Measurements from ENCODE around the gene CPVL.

Gene CPVL

GRCh38 chr7:28973591-28973990 lies 172.7 kb downstream of the CPVL start:
- TF ChIP-seq, protein P1, sequence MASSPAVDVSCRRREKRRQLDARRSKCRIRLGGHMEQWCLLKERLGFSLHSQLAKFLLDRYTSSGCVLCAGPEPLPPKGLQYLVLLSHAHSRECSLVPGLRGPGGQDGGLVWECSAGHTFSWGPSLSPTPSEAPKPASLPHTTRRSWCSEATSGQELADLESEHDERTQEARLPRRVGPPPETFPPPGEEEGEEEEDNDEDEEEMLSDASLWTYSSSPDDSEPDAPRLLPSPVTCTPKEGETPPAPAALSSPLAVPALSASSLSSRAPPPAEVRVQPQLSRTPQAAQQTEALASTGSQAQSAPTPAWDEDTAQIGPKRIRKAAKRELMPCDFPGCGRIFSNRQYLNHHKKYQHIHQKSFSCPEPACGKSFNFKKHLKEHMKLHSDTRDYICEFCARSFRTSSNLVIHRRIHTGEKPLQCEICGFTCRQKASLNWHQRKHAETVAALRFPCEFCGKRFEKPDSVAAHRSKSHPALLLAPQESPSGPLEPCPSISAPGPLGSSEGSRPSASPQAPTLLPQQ (tag by site-specific recombination; IDR thresholded peaks at IDR 0.05): no peak
- no peak for TF ChIP-seq HOXD13 (CRISPR knock-in tag; IDR thresholded peaks at IDR 0.05; ENCODE audit: borderline replicate concordance)
- POLR2A ChIA-PET: no interaction called here
- H3K36me3 ChIP-seq (ENCODE audit: control insufficient read depth in 2 of 2, insufficient read depth in 1 of 2, low read length in 2 of 2): no peaks in the 10 kb centered on the region
- H3K4me1 ChIP-seq (ENCODE audit: control insufficient read depth, insufficient read depth, low read length): no peaks in the 10 kb centered on the region
- H3K9me3 ChIP-seq (ENCODE audit: control insufficient read depth, insufficient read depth, low read depth, low read length): no peaks in the 10 kb centered on the region
- CTCF ChIA-PET: interaction anchor here (0.8 kb wide), 1 partner anchor 129 kb away, joined by 5 read pairs; no protein-coding TSS in a partner anchor
- H3K4me3 ChIP-seq (ENCODE audit: low read depth, low read length): no peak overlapping the region
- no peak overlapping the region for H3K27ac ChIP-seq (ENCODE audit: extremely low read depth, low read depth, low read length)

DNA sequence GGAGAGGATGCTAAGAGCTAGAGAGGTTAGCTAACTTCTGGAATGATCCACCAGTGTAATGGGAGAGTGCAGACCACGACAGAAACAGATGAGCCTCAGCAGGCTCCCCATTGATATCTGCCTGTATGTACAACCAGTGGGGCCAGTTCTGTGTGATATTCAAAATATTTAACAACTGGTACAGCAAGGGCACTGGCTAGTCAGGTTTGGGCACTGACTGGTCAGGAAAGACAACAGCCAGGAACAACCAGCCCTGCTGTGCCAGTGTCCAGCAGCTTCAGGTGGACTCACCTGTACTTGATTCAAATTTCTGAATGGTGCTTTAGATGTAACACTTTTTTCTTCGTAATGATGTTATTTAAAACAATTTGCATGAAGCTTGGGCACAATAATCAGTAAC lies 182.3 kb downstream of the CPVL start:
- Histone ChIP-seq H3K4me1 (ENCODE audit: control insufficient read depth, insufficient read depth, low read length) (no peaks in the 10 kb centered on the region), H3K4me3 (ENCODE audit: low read depth, low read length) (no peak overlapping the region), H3K27ac (ENCODE audit: extremely low read depth, low read depth, low read length) (no peak overlapping the region), H3K9me3 (ENCODE audit: control insufficient read depth, insufficient read depth, low read depth, low read length) (no peaks in the 10 kb centered on the region), H3K36me3 (ENCODE audit: control insufficient read depth in 2 of 2, insufficient read depth in 1 of 2, low read length in 2 of 2) (no peaks in the 10 kb centered on the region)
- CTCF ChIA-PET: interaction anchor here (1.8 kb wide), 1 partner anchor 41 kb away, joined by 7 read pairs; no protein-coding TSS in a partner anchor
- TF ChIP-seq HOXD13 (CRISPR knock-in tag; IDR thresholded peaks at IDR 0.05; ENCODE audit: borderline replicate concordance): no peak
- no peak for TF ChIP-seq ZNF585B (tag by site-specific recombination; IDR thresholded peaks at IDR 0.05)
- TF ChIP-seq ZBTB20 (tag by site-specific recombination; IDR thresholded peaks at IDR 0.05): no peak
- TF ChIP-seq PRDM1 (tag by site-specific recombination; IDR thresholded peaks at IDR 0.05): no peak
- no peak for TF ChIP-seq GLI4 (tag by site-specific recombination; IDR thresholded peaks at IDR 0.05)
- TF ChIP-seq ZNF621 (tag by site-specific recombination; IDR thresholded peaks at IDR 0.05): no peak
- POLR2A ChIA-PET: no interaction called here

DNA sequence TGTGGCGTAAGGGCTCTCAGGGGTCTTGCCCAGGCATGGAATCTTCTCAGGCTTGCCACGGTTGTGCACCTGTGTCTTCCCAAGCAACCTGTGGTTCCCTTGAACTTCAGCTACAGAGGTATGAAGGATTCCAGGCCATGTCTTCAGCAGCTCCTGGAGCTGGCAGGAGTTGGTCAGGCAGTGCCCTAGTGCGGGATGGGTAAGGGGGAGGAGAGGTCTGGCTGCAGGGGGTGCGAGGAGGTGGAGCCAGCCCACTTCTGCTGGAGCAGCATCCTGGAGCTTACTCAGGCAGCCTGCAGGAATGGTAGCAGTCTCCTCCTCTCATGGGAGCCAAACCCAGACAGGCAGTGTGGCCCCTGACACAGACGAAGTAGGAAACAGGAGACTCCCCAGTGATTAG lies 184.4 kb downstream of the CPVL start:
- ChIA-PET CTCF (interaction anchor here (0.6 to 1.8 kb wide), 5 partner anchors 39 to 1912 kb away, joined by 3 to 7 read pairs (median 3); no protein-coding TSS in a partner anchor), POLR2A (no interaction called here)
- TF ChIP-seq ZNF112 (tag by site-specific recombination; IDR thresholded peaks at IDR 0.05) (no peak), ZBTB49 (tag by site-specific recombination; IDR thresholded peaks at IDR 0.05; ENCODE audit: low read depth) (no peak), ZBTB10 (tag by site-specific recombination; IDR thresholded peaks at IDR 0.05) (no peak), ZNF174 (tag by site-specific recombination; IDR thresholded peaks at IDR 0.05) (no peak), ZNF776 (tag by site-specific recombination; IDR thresholded peaks at IDR 0.05; ENCODE audit: borderline replicate concordance) (no peak), ZNF677 (tag by site-specific recombination; IDR thresholded peaks at IDR 0.05) (no peak)
- TF ChIP-seq, protein P2, sequence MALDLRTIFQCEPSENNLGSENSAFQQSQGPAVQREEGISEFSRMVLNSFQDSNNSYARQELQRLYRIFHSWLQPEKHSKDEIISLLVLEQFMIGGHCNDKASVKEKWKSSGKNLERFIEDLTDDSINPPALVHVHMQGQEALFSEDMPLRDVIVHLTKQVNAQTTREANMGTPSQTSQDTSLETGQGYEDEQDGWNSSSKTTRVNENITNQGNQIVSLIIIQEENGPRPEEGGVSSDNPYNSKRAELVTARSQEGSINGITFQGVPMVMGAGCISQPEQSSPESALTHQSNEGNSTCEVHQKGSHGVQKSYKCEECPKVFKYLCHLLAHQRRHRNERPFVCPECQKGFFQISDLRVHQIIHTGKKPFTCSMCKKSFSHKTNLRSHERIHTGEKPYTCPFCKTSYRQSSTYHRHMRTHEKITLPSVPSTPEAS (tag by site-specific recombination; IDR thresholded peaks at IDR 0.05): no peak

More for the DNA sequence above, 184.4 kb downstream of the CPVL start:
- Histone ChIP-seq H3K36me3 (ENCODE audit: control insufficient read depth in 2 of 2, insufficient read depth in 1 of 2, low read length in 2 of 2) (no peaks in the 10 kb centered on the region), H3K9me3 (ENCODE audit: control insufficient read depth, insufficient read depth, low read depth, low read length) (no peaks in the 10 kb centered on the region), H3K27ac (ENCODE audit: extremely low read depth, low read depth, low read length) (no peak overlapping the region), H3K4me3 (ENCODE audit: low read depth, low read length) (no peak overlapping the region), H3K4me1 (ENCODE audit: control insufficient read depth, insufficient read depth, low read length) (no peaks in the 10 kb centered on the region)

Measured in HEK293 (cell line).